GM12878 (cell line): Measurements from ENCODE around the gene MEIOB. TPM values are rescaled to one million over a fixed set of nuclear protein-coding genes. Genes with fewer than 3 reads are reported as not detected.

Source experiments
- ATAC-seq: fragments of 200-7000 bp; cut with Tn5 transposase; 3 replicates; pipeline ENCODE4 v1.9.1; 2020; ENCODE audit warnings: mild to moderate bottlenecking, moderate library complexity
- BruUV-seq: library from RNA; stranded (reverse); fragments of 400-500 nt; replicated peaks from 2 replicates; lab custom pipeline; 2021; lab: Mats Ljungman, UMichigan
- CTCF ChIA-PET: fragments of 300-600 bp; sonication (Branson Sonifier 250); formaldehyde crosslinking; extraction: SDS; loops from one replicate; lab custom pipeline; 2021; ENCODE audit warnings: inconsistent platforms; lab: Yijun Ruan, JAX
- POLR2A ChIA-PET: fragments of 350-600 bp; formaldehyde crosslinking; extraction: SDS; loops from one replicate; lab custom pipeline; 2021; ENCODE audit warnings: inconsistent platforms; lab: Charles Lee
- RAD21 ChIA-PET: fragments of 300-600 bp; sonication (Branson Sonifier 250); formaldehyde crosslinking; loops from one replicate; lab custom pipeline; 2023; ENCODE audit warnings: antibody characterized with exemption; ENCODE audit not compliant: unreplicated experiment; lab: Charles Lee
- SMC1A ChIA-PET: fragments of 300-600 bp; sonication (Branson Sonifier 250); formaldehyde crosslinking; loops from one replicate; lab custom pipeline; 2023; ENCODE audit not compliant: unreplicated experiment, uncharacterized antibody; lab: Charles Lee
- DNase-seq: peaks from one replicate; pipeline ENCODE4 v3.0.0-alpha.2; 2011; ENCODE audit warnings: low read depth, low spot score
- FAIRE-seq: peaks from 3 replicates; lab custom pipeline; 2011; peaks lifted over from hg19 to GRCh38; lab: Jason Lieb, UNC
- H2AFZ ChIP-seq: 2 replicates; pipeline ENCODE4 v1.6.0; 2011; ENCODE audit warnings: low read depth, low read length, control low read depth; ENCODE audit not compliant: control insufficient read depth
- H3K27ac ChIP-seq: 2 replicates; pipeline ENCODE4 v1.5.1; 2011; ENCODE audit warnings: control low read depth; ENCODE audit not compliant: control insufficient read depth, insufficient read depth
- H3K27me3 ChIP-seq, 2 experiments: replicated peaks in 1 of 2; 2 replicates each; pipeline versions ENCODE4 v1.6.0 to v1.6.1; 2011; ENCODE audit warnings: low read length in 1 of 2; ENCODE audit not compliant: control insufficient read depth in 2 of 2, insufficient read depth in 2 of 2
- H3K36me3 ChIP-seq, 2 experiments: 2 replicates each; pipeline ENCODE4 v1.5.1; 2011; ENCODE audit warnings: low read length in 1 of 2; ENCODE audit not compliant: control insufficient read depth in 2 of 2, insufficient read depth in 2 of 2
- H3K4me1 ChIP-seq: 2 replicates; pipeline ENCODE4 v1.6.1; 2011; ENCODE audit warnings: mild to moderate bottlenecking, low read length, moderate library complexity, mixed read lengths; ENCODE audit not compliant: control insufficient read depth, insufficient read depth
- H3K4me2 ChIP-seq: 2 replicates; pipeline ENCODE4 v1.6.0; 2011; ENCODE audit warnings: control low read depth; ENCODE audit not compliant: control insufficient read depth, insufficient read depth
- H3K4me3 ChIP-seq: fragments of 200-600 bp; sonication (generic); 2 replicates; pipeline ENCODE4 v1.5.1; 2016
- H3K79me2 ChIP-seq: 2 replicates; pipeline ENCODE4 v1.6.0; 2011; ENCODE audit warnings: low read length; ENCODE audit not compliant: control insufficient read depth, insufficient read depth
- H3K9ac ChIP-seq: 2 replicates; pipeline ENCODE4 v1.8.0; 2011; ENCODE audit warnings: low read length, control low read depth, mixed read lengths; ENCODE audit not compliant: control insufficient read depth, insufficient read depth
- H3K9me3 ChIP-seq: replicated peaks from 3 replicates; pipeline ENCODE4 v1.5.1; 2011; ENCODE audit warnings: mild to moderate bottlenecking, low read length; ENCODE audit not compliant: control insufficient read depth, insufficient read depth
- H4K20me1 ChIP-seq: 2 replicates; pipeline ENCODE4 v1.6.0; 2011; ENCODE audit not compliant: control insufficient read depth, insufficient read depth
- BCL3 ChIP-seq: IDR thresholded peaks from 2 replicates; pipeline ENCODE4 v1.6.1; 2011; ENCODE audit warnings: borderline replicate concordance, low read depth, mild to moderate bottlenecking, moderate library complexity, low read length; ENCODE audit not compliant: insufficient read depth, poor library complexity, severe bottlenecking
- CHD2 ChIP-seq: IDR thresholded peaks from 2 replicates; pipeline ENCODE4 v1.6.1; 2011; ENCODE audit warnings: low read depth, low read length, improper control_type of control experiment, borderline replicate concordance
- CREB1 ChIP-seq: IDR thresholded peaks from 2 replicates; pipeline ENCODE4 v1.6.1; 2012; ENCODE audit warnings: low read depth, mild to moderate bottlenecking, inconsistent platforms
- SRF ChIP-seq, 2 experiments: IDR thresholded peaks; 2 replicates each; pipeline ENCODE4 v1.6.1; 2011; ENCODE audit warnings: low read depth in 2 of 2, low read length in 2 of 2, mild to moderate bottlenecking in 1 of 2, moderate library complexity in 1 of 2
- WRNIP1 ChIP-seq: IDR thresholded peaks from 2 replicates; pipeline ENCODE4 v1.6.1; 2011; ENCODE audit warnings: low read depth, low read length, improper control_type of control experiment, borderline replicate concordance
- ZBTB11 ChIP-seq: fragments of 450-650 bp; formaldehyde crosslinking; IDR thresholded peaks from 2 replicates; pipeline ENCODE4 v1.5.0; 2022; ENCODE audit warnings: mild to moderate bottlenecking, missing genetic modification characterization
- WGBS: methylation state at CpG from one replicate; pipeline ENCODE4 v1.1.6; 2016; ENCODE audit warnings: low lambda C conversion rate; ENCODE audit not compliant: insufficient replicate concordance, insufficient coverage; ENCODE audit errors: missing lambda C conversion rate; 5-methylcytosine and 5-hydroxymethylcytosine counted together
- in situ Hi-C: fragments of 300-500 bp; cut with MboI; formaldehyde crosslinking; loops from 9 replicates; pipeline ENCODE4 v1.14.3; 2018; ENCODE audit warnings: mixed read lengths
- intact Hi-C: fragments of 100-400 bp; cut with micrococcal nuclease; formaldehyde crosslinking; loops from one replicate; pipeline ENCODE4 v1.14.2; 2022; ENCODE audit not compliant: unreplicated experiment
- polyA plus RNA-seq, 11 experiments: library from polyadenylated mRNA; depleted of rRNA in 4 of 11; unstranded in 6 of 11; stranded (reverse) in 5 of 11; fragments of >200 nt; fragmentation: Nextera tagmentation in 4 of 11; fragmentation: Illumina TruSeq in 1 of 11; extraction: Ambion mirVana in 4 of 11; extraction: Trizol in 1 of 11; gene quantifications; 1 replicate in 1 of 11; 2 replicates in 10 of 11; pipeline versions ENCODE4 v1.2.1 to v1.2.3, GENCODE V29; 2011 to 2016; ENCODE audit warnings: inconsistent platforms in 2 of 11, missing spikeins in 2 of 11, low read depth in 1 of 11
- total RNA-seq, 4 experiments: library from RNA; depleted of rRNA in 3 of 4; stranded (reverse); fragments of >200 nt in 3 of 4; fragmentation: Illumina TruSeq in 1 of 4; extraction: Trizol in 1 of 4; gene quantifications; 2 replicates each; pipeline versions ENCODE4 v1.2.1 to v1.2.3, GENCODE V29; 2013 to 2021

MEIOB gene
- total and polyA plus RNA-seq, 10 of the 15 experiments (the other 5 are each of a cell fraction or from before 2014, with no cell fraction given) = 0.04 to 0.26 (median 0.09) TPM; not detected in 5

- CTCF ChIA-PET = no interaction called here
- peaks cover 8% of the 10 kb centered on the region for H3K79me2 ChIP-seq
- peaks cover 4% of the 10 kb centered on the region; the same call in 1 of the 2 replicates for H3K4me1 ChIP-seq
- no peak overlapping the region for H3K4me3 ChIP-seq
- no peak for TF ChIP-seq SRF (IDR thresholded peaks at IDR 0.05; ENCODE audit: low read depth in 2 of 2, low read length in 2 of 2)
- TF ChIP-seq ZBTB11 (CRISPR knock-in tag) = no peak
- no peak for TF ChIP-seq CREB1
- no peak for TF ChIP-seq CHD2
- no peak for TF ChIP-seq WRNIP1
- TF ChIP-seq BCL3 = peak; percentile 29
- ATAC-seq (no peak), FAIRE-seq (no peak), DNase-seq (no peak)
- BruUV-seq = no TSS peak
- intact Hi-C loops (no loop called here), in situ Hi-C loops (no loop called here)
- POLR2A ChIA-PET = no interaction called here
- no peaks in the 10 kb centered on the region for H3K27me3 ChIP-seq
- no peaks in the 10 kb centered on the region for H3K36me3 ChIP-seq
- SMC1A ChIA-PET = no interaction called here
- H3K27ac ChIP-seq = no peak overlapping the region
- WGBS = 38% methylated on average over 9 of the region's 9 CpGs
- RAD21 ChIA-PET = no interaction called here
- H3K4me2 ChIP-seq = no peak overlapping the region
- H2AFZ ChIP-seq = no peak overlapping the region
- H4K20me1 ChIP-seq = no peaks in the 10 kb centered on the region
- no peaks in the 10 kb centered on the region for H3K9me3 ChIP-seq
- H3K9ac ChIP-seq = no peak overlapping the region
These were observed 39.0 kb downstream of the MEIOB start for GRCh38 chr16:1832838-1833454.
